Measurements from ENCODE around the gene SPART. TPM values are rescaled to one million over a fixed set of nuclear protein-coding genes. Genes with fewer than 3 reads are reported as not detected.
"Not testable (repeated sequence)": the region's sequence is repeated elsewhere in the genome, so short reads cannot be mapped to it uniquely, and the experiment has no call there.

SPART gene
- total RNA-seq, 2 donors from 2014 or later = 49.1 to 53.9 TPM

DNA sequence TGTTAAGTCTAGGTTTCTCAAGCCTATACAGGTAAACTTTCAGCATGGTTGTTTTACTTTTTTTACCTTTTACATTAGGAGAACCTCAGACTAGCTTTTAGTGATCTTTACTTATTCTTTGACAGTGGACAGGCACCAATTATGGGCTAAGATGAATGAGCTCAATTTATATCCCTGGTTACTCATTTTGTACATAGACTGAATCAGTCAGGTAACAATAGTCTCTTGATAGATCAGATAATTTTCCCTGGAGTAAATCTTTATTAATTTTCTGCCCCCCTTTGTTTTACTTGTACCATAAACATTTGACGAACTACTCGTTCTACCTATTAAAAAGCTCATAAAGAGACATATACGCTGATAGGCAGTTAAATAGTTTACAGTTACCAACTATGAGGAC lies 22.8 kb downstream of the SPART start:
- H3K4me1 Mint-ChIP-seq = peaks cover 44% of the 10 kb centered on the region
- no peaks in the 10 kb centered on the region for H3K27me3 Mint-ChIP-seq (ENCODE audit: insufficient read depth)
- WGBS, 2 experiments (ENCODE audit: insufficient coverage in 1 of 2, insufficient read length in 1 of 2) = 90 to 100% methylated on average over 1 to 3 of the region's 3 CpGs
- Histone ChIP-seq H3K4me3 (ENCODE audit: low read length) (peak overlapping the region; percentile 37), H3K4me1 (ENCODE audit: control insufficient read depth, insufficient read depth, low read length) (peaks cover 8% of the 10 kb centered on the region), H3K27ac (ENCODE audit: low read depth, low read length) (no peak overlapping the region), H3K36me3 (ENCODE audit: control insufficient read depth, insufficient read depth, low read length) (peaks cover 46% of the 10 kb centered on the region), H3K9ac (ENCODE audit: extremely low read depth, low read length, poor library complexity, severe bottlenecking) (no peak overlapping the region), H3K27me3 (ENCODE audit: control insufficient read depth, insufficient read depth, low read length, poor library complexity, severe bottlenecking) (no peaks in the 10 kb centered on the region), H3K9me3 (ENCODE audit: control insufficient read depth, low read length) (peaks cover 9% of the 10 kb centered on the region)
- no peak overlapping the region for H3K4me3 Mint-ChIP-seq
- no peak for TF ChIP-seq CTCF (conservative IDR thresholded peaks at IDR 0.05)
- peaks cover 61% of the 10 kb centered on the region for H3K36me3 Mint-ChIP-seq (ENCODE audit: low read depth)
- H3K9me3 Mint-ChIP-seq = peaks cover 23% of the 10 kb centered on the region
- H3K27ac Mint-ChIP-seq = peak overlapping the region; percentile 33
- DNase-seq = no peak

- not testable (repeated sequence) for H3K27me3 ChIP-seq (ENCODE audit: control insufficient read depth, insufficient read depth, low read length, poor library complexity, severe bottlenecking); H3K27me3 Mint-ChIP-seq (ENCODE audit: insufficient read depth); H3K4me1 ChIP-seq (ENCODE audit: control insufficient read depth, insufficient read depth, low read length); H3K9ac ChIP-seq (ENCODE audit: extremely low read depth, low read length, poor library complexity, severe bottlenecking); H3K4me3 Mint-ChIP-seq; H3K4me3 ChIP-seq (ENCODE audit: low read length); H3K27ac ChIP-seq (ENCODE audit: low read depth, low read length); H3K27ac Mint-ChIP-seq; DNase-seq
- Mint-ChIP-seq H3K4me1 (peaks cover 31% of the 10 kb centered on the region), H3K9me3 (peaks cover 57% of the 10 kb centered on the region), H3K36me3 (ENCODE audit: low read depth) (peaks cover 75% of the 10 kb centered on the region)
- peaks cover 32% of the 10 kb centered on the region for H3K9me3 ChIP-seq (ENCODE audit: control insufficient read depth, low read length)
- H3K36me3 ChIP-seq (ENCODE audit: control insufficient read depth, insufficient read depth, low read length) = peaks cover 29% of the 10 kb centered on the region
- WGBS, 2 experiments (ENCODE audit: insufficient coverage in 1 of 2, insufficient read length in 1 of 2) = 61 to 100% methylated on average over 1 to 3 of the region's 6 CpGs
Observed at GRCh38 chr13:36319793-36320192, 26.4 kb downstream of the SPART start.

- H3K27ac ChIP-seq (ENCODE audit: low read depth, low read length) = no peak overlapping the region
- Mint-ChIP-seq H3K4me1 (no peaks in the 10 kb centered on the region), H3K27me3 (ENCODE audit: insufficient read depth) (no peaks in the 10 kb centered on the region), H3K4me3 (no peak overlapping the region), H3K9me3 (peaks cover 49% of the 10 kb centered on the region), H3K27ac (no peak overlapping the region), H3K36me3 (ENCODE audit: low read depth) (peaks cover 97% of the 10 kb centered on the region)
- DNase-seq = no peak
- no peak overlapping the region for H3K4me3 ChIP-seq (ENCODE audit: low read length)
- no peak overlapping the region for H3K9ac ChIP-seq (ENCODE audit: extremely low read depth, low read length, poor library complexity, severe bottlenecking)
- H3K9me3 ChIP-seq (ENCODE audit: control insufficient read depth, low read length) = peaks cover 49% of the 10 kb centered on the region
- TF ChIP-seq CTCF (conservative IDR thresholded peaks at IDR 0.05) = no peak
- H3K36me3 ChIP-seq (ENCODE audit: control insufficient read depth, insufficient read depth, low read length) = peaks cover 73% of the 10 kb centered on the region
- no peaks in the 10 kb centered on the region for H3K4me1 ChIP-seq (ENCODE audit: control insufficient read depth, insufficient read depth, low read length)
- WGBS, 2 experiments (ENCODE audit: insufficient coverage in 1 of 2, insufficient read length in 1 of 2) = 69 to 80% methylated on average over 1 to 3 of the region's 3 CpGs
- H3K27me3 ChIP-seq (ENCODE audit: control insufficient read depth, insufficient read depth, low read length, poor library complexity, severe bottlenecking) = no peaks in the 10 kb centered on the region
Observed at GRCh38 chr13:36313047-36313969, 32.9 kb downstream of the SPART start.

Measured in endodermal cell (in vitro differentiated cells).